ENCODE data around the gene CD99L2.

CD99L2 gene

GRCh38 chrX:150898343-150899190 lies at the start of gene CD99L2:
Gene CD99L2, minus strand, starts transcription at chrX:150898668. Its CDS starts 80 bp downstream, at chrX:150898588.
- DNase-seq (ENCODE audit: extremely low spot score, insufficient read length, low read depth), result peak; percentile 76
- FAIRE-seq, result peak; percentile 82

GRCh38 chrX:150944233-150944632 lies 45.8 kb upstream of the CD99L2 start:
- DNase-seq (ENCODE audit: extremely low spot score, insufficient read length, low read depth) (no peak), FAIRE-seq (no peak)

- FAIRE-seq, result no peak
- DNase-seq (ENCODE audit: extremely low spot score, insufficient read length, low read depth), result no peak
Measured at GRCh38 chrX:150942942-150943594, 44.6 kb upstream of the CD99L2 start.

- no peak for DNase-seq (ENCODE audit: extremely low spot score, insufficient read length, low read depth)
Measured at GRCh38 chrX:150941580-150941979, 43.1 kb upstream of the CD99L2 start.

GRCh38 chrX:150940844-150941495 lies 42.5 kb upstream of the CD99L2 start:
- no peak for DNase-seq (ENCODE audit: extremely low spot score, insufficient read length, low read depth)
- no peak for FAIRE-seq

More at GRCh38 chrX:150941580-150941979, 43.1 kb upstream of the CD99L2 start:
- FAIRE-seq, result no peak

GRCh38 chrX:150936556-150936955 lies 38.1 kb upstream of the CD99L2 start:
- no peak for FAIRE-seq
- no peak for DNase-seq (ENCODE audit: extremely low spot score, insufficient read length, low read depth)

- DNase-seq (ENCODE audit: extremely low spot score, insufficient read length, low read depth), result no peak
- FAIRE-seq, result no peak
Measured at GRCh38 chrX:150935467-150935866, 37.0 kb upstream of the CD99L2 start.

- FAIRE-seq (no peak), DNase-seq (ENCODE audit: extremely low spot score, insufficient read length, low read depth) (no peak)
Measured at GRCh38 chrX:150934453-150934852, 36.0 kb upstream of the CD99L2 start.

GRCh38 chrX:150933945-150934350 lies 35.5 kb upstream of the CD99L2 start:
- FAIRE-seq, result no peak
- DNase-seq (ENCODE audit: extremely low spot score, insufficient read length, low read depth), result no peak

- no peak for DNase-seq (ENCODE audit: extremely low spot score, insufficient read length, low read depth)
- FAIRE-seq, result no peak
Measured at GRCh38 chrX:150929058-150929457, 30.6 kb upstream of the CD99L2 start.

- FAIRE-seq, result no peak
- DNase-seq (ENCODE audit: extremely low spot score, insufficient read length, low read depth), result no peak
Measured at GRCh38 chrX:150926791-150927190, 28.3 kb upstream of the CD99L2 start.

GRCh38 chrX:150926304-150926703 lies 27.8 kb upstream of the CD99L2 start:
- FAIRE-seq (no peak), DNase-seq (ENCODE audit: extremely low spot score, insufficient read length, low read depth) (no peak)

- FAIRE-seq, result no peak
- DNase-seq (ENCODE audit: extremely low spot score, insufficient read length, low read depth), result no peak
Measured at GRCh38 chrX:150919401-150919800, 20.9 kb upstream of the CD99L2 start.

GRCh38 chrX:150913511-150913910 lies 15.0 kb upstream of the CD99L2 start:
- DNase-seq (ENCODE audit: extremely low spot score, insufficient read length, low read depth), result no peak
- no peak for FAIRE-seq

GRCh38 chrX:150907474-150907873 lies 9.0 kb upstream of the CD99L2 start:
- FAIRE-seq (no peak), DNase-seq (ENCODE audit: extremely low spot score, insufficient read length, low read depth) (no peak)

GRCh38 chrX:150906694-150907093 lies 8.2 kb upstream of the CD99L2 start:
- DNase-seq (ENCODE audit: extremely low spot score, insufficient read length, low read depth), result no peak
- FAIRE-seq, result no peak

GRCh38 chrX:150905293-150905692 lies 6.8 kb upstream of the CD99L2 start:
- FAIRE-seq, result no peak
- DNase-seq (ENCODE audit: extremely low spot score, insufficient read length, low read depth), result no peak

- no peak for DNase-seq (ENCODE audit: extremely low spot score, insufficient read length, low read depth)
- FAIRE-seq, result no peak
Measured at GRCh38 chrX:150903110-150903508, 4.6 kb upstream of the CD99L2 start.

- no peak for DNase-seq (ENCODE audit: extremely low spot score, insufficient read length, low read depth)
- FAIRE-seq, result no peak
Measured at GRCh38 chrX:150902434-150903109, 4.1 kb upstream of the CD99L2 start.

GRCh38 chrX:150899191-150899757 lies 806 bp upstream of the CD99L2 start:
- FAIRE-seq (peak; percentile 87), DNase-seq (ENCODE audit: extremely low spot score, insufficient read length, low read depth) (peak; percentile 3)

All from GM18507 (cell line).